ENCODE data around the gene HAS3. TPM values are rescaled to one million over a fixed set of nuclear protein-coding genes. Genes with fewer than 3 reads are reported as not detected.
"Not testable (repeated sequence)": the region's sequence is repeated elsewhere in the genome, so short reads cannot be mapped to it uniquely, and the experiment has no call there.

The HAS3 gene
- total RNA-seq, 2 donors from 2014 or later, result 0.44 TPM

GRCh38 chr16:69132424-69133252 lies 27.2 kb downstream of the HAS3 start, which contains the start of the genes CHTF8 and UTP4:
CHTF8 (minus strand) TSS chr16:69132588; CDS start chr16:69121458, 11,130 bp downstream.
UTP4 (plus strand) TSS chr16:69132649; CDS start chr16:69133460, 811 bp downstream.
- ATAC-seq (peak; percentile 95 to 98), DNase-seq (peak; percentile 92)
- intact Hi-C loops (cut with DNase I), result no loop called here

GRCh38 chr16:69133373-69133954 lies 28.0 kb downstream of the HAS3 start:
- ATAC-seq (no peak), DNase-seq (no peak)
- intact Hi-C loops (cut with DNase I), result no loop called here

GRCh38 chr16:69138608-69139007 lies 33.2 kb downstream of the HAS3 start:
- ATAC-seq (no peak), DNase-seq (no peak)
- intact Hi-C loops (cut with DNase I), result no loop called here

- ATAC-seq; intact Hi-C loops (cut with DNase I); DNase-seq: not testable (repeated sequence)
Observed at GRCh38 chr16:69139464-69139863, 34.0 kb downstream of the HAS3 start.

GRCh38 chr16:69141014-69141413 lies 35.6 kb downstream of the HAS3 start:
- ATAC-seq, result no peak
- intact Hi-C loops (cut with DNase I), result no loop called here
- DNase-seq, result no peak

- no peak for ATAC-seq
- intact Hi-C loops (cut with DNase I), result no loop called here
Observed at GRCh38 chr16:69141936-69142335, 36.5 kb downstream of the HAS3 start.

GRCh38 chr16:69143116-69143515 lies 37.7 kb downstream of the HAS3 start:
- no peak for ATAC-seq
- no peak for DNase-seq
- intact Hi-C loops (cut with DNase I), result no loop called here

More at GRCh38 chr16:69141936-69142335, 36.5 kb downstream of the HAS3 start:
- DNase-seq, result no peak

GRCh38 chr16:69145658-69146057 lies 40.2 kb downstream of the HAS3 start:
- peak; percentile 66 to 74 for ATAC-seq
- intact Hi-C loops (cut with DNase I), result no loop called here
- DNase-seq, result no peak

GRCh38 chr16:69149621-69150020 lies 44.2 kb downstream of the HAS3 start:
- not testable (repeated sequence) for ATAC-seq, DNase-seq
- intact Hi-C loops (cut with DNase I), result loop anchor here (1.0 to 5.0 kb wide), 2 partner anchors 133 to 138 kb away; no protein-coding TSS in a partner anchor

GRCh38 chr16:69150146-69150865 lies 44.9 kb downstream of the HAS3 start:
- DNase-seq, result no peak
- intact Hi-C loops (cut with DNase I), result loop anchor here (1.0 to 5.0 kb wide), 2 partner anchors 132 to 137 kb away; no protein-coding TSS in a partner anchor
- peak; percentile 87 to 91 for ATAC-seq

GRCh38 chr16:69157196-69157595 lies 51.7 kb downstream of the HAS3 start:
- intact Hi-C loops (cut with DNase I), result no loop called here
- DNase-seq (no peak), ATAC-seq (no peak)

- intact Hi-C loops (cut with DNase I), result no loop called here
- DNase-seq (no peak), ATAC-seq (no peak)
Observed at GRCh38 chr16:69160192-69160591, 54.7 kb downstream of the HAS3 start.

- no peak for DNase-seq
- ATAC-seq, result no peak
- intact Hi-C loops (cut with DNase I), result no loop called here
Observed at GRCh38 chr16:69165584-69165983, 60.1 kb downstream of the HAS3 start.

GRCh38 chr16:69166221-69166833 lies 60.9 kb downstream of the HAS3 start:
- ATAC-seq (peak; percentile 71 to 91), DNase-seq (no peak)
- intact Hi-C loops (cut with DNase I), result no loop called here

GRCh38 chr16:69166946-69167930 lies 61.8 kb downstream of the HAS3 start:
- intact Hi-C loops (cut with DNase I), result no loop called here
- DNase-seq, result no peak
- ATAC-seq, result no peak

Data from left cardiac atrium (tissue), 4 donors.